ENCODE data around the gene EFNB2. TPM values are rescaled to one million over a fixed set of nuclear protein-coding genes. Genes with fewer than 3 reads are reported as not detected.

EFNB2 gene
- total RNA-seq, 1 donor from 2014 or later, result 37.1 TPM

- Mint-ChIP-seq H3K4me1 (ENCODE audit: low read depth) (peaks cover 87% of the 10 kb centered on the region), H3K27ac (ENCODE audit: unreplicated experiment) (peak overlapping the region; percentile 65), H3K36me3 (ENCODE audit: low read depth) (no peaks in the 10 kb centered on the region), H3K9me3 (ENCODE audit: low read depth) (no peaks in the 10 kb centered on the region), H3K27me3 (ENCODE audit: low read depth) (no peaks in the 10 kb centered on the region), H3K4me3 (ENCODE audit: unreplicated experiment) (no peak overlapping the region)
- TF ChIP-seq, protein P1, sequence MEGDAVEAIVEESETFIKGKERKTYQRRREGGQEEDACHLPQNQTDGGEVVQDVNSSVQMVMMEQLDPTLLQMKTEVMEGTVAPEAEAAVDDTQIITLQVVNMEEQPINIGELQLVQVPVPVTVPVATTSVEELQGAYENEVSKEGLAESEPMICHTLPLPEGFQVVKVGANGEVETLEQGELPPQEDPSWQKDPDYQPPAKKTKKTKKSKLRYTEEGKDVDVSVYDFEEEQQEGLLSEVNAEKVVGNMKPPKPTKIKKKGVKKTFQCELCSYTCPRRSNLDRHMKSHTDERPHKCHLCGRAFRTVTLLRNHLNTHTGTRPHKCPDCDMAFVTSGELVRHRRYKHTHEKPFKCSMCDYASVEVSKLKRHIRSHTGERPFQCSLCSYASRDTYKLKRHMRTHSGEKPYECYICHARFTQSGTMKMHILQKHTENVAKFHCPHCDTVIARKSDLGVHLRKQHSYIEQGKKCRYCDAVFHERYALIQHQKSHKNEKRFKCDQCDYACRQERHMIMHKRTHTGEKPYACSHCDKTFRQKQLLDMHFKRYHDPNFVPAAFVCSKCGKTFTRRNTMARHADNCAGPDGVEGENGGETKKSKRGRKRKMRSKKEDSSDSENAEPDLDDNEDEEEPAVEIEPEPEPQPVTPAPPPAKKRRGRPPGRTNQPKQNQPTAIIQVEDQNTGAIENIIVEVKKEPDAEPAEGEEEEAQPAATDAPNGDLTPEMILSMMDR (IDR thresholded peaks at IDR 0.05), result no peak
- DNase-seq (ENCODE audit: low spot score), result no peak
Observed at GRCh38 chr13:106527445-106527801, 8.0 kb downstream of the EFNB2 start.

- H3K27me3 Mint-ChIP-seq (ENCODE audit: low read depth), result no peaks in the 10 kb centered on the region
- H3K9me3 Mint-ChIP-seq (ENCODE audit: low read depth), result no peaks in the 10 kb centered on the region
- TF ChIP-seq, protein P1 (IDR thresholded peaks at IDR 0.05), result no peak
- H3K27ac Mint-ChIP-seq (ENCODE audit: unreplicated experiment), result no peak overlapping the region
- DNase-seq (ENCODE audit: low spot score), result no peak
- no peak overlapping the region for H3K4me3 Mint-ChIP-seq (ENCODE audit: unreplicated experiment)
- no peaks in the 10 kb centered on the region for H3K36me3 Mint-ChIP-seq (ENCODE audit: low read depth)
- H3K4me1 Mint-ChIP-seq (ENCODE audit: low read depth), result peaks cover 88% of the 10 kb centered on the region
Observed at GRCh38 chr13:106526738-106527444, 8.6 kb downstream of the EFNB2 start.

- Mint-ChIP-seq H3K27me3 (ENCODE audit: low read depth) (no peaks in the 10 kb centered on the region), H3K4me3 (ENCODE audit: unreplicated experiment) (no peak overlapping the region), H3K36me3 (ENCODE audit: low read depth) (no peaks in the 10 kb centered on the region), H3K27ac (ENCODE audit: unreplicated experiment) (no peak overlapping the region), H3K9me3 (ENCODE audit: low read depth) (no peaks in the 10 kb centered on the region), H3K4me1 (ENCODE audit: low read depth) (peaks cover 88% of the 10 kb centered on the region)
- TF ChIP-seq, protein P1 (IDR thresholded peaks at IDR 0.05), result no peak
- no peak for DNase-seq (ENCODE audit: low spot score)
Observed at GRCh38 chr13:106525865-106526264, 9.6 kb downstream of the EFNB2 start.

DNA sequence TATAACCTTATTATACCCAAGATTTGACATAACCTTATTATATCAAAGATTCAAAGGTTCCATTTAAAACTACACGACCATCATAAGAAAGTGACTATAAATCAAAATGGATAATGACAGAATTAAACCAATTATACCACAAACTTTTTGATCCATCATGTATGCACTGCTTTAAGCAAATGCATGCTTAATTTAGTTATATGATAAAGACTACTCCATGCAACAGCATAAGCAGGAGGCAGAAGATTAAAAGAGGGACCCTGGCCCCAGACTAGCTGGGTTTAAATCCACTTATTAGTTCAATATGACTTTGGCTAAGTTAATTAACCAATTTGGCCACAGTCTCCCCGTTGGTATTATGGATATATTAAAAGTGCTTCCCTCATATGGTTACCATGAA is 11.4 kb downstream of the EFNB2 start:
- H3K36me3 Mint-ChIP-seq (ENCODE audit: low read depth), result no peaks in the 10 kb centered on the region
- DNase-seq (ENCODE audit: low spot score), result no peak
- H3K27me3 Mint-ChIP-seq (ENCODE audit: low read depth), result no peaks in the 10 kb centered on the region
- TF ChIP-seq, protein P1 (IDR thresholded peaks at IDR 0.05), result no peak
- H3K4me1 Mint-ChIP-seq (ENCODE audit: low read depth), result peaks cover 80% of the 10 kb centered on the region
- no peak overlapping the region for H3K27ac Mint-ChIP-seq (ENCODE audit: unreplicated experiment)
- H3K9me3 Mint-ChIP-seq (ENCODE audit: low read depth), result no peaks in the 10 kb centered on the region
- H3K4me3 Mint-ChIP-seq (ENCODE audit: unreplicated experiment), result no peak overlapping the region

DNA sequence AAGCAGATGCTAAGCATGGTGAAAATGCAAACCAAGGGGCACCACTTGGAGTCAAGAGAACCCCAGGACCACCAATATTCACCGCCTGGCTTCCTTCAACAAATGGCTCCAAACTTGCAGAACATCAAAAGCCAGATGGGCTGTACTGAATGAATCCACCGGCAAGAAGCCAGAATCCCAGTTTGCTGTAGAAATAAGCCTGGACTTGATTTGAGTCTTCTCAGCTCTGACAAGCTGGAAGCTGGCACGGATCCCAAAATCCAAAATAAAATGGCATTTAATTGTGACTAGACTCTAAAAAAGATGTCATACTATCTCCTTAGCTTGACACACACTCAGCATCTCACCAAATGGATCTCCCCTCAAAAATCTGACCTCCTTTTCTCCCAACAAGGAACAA is 11.9 kb downstream of the EFNB2 start:
- Mint-ChIP-seq H3K27me3 (ENCODE audit: low read depth) (no peaks in the 10 kb centered on the region), H3K36me3 (ENCODE audit: low read depth) (no peaks in the 10 kb centered on the region), H3K4me3 (ENCODE audit: unreplicated experiment) (no peak overlapping the region), H3K9me3 (ENCODE audit: low read depth) (no peaks in the 10 kb centered on the region), H3K27ac (ENCODE audit: unreplicated experiment) (peak overlapping the region; percentile 25), H3K4me1 (ENCODE audit: low read depth) (peaks cover 78% of the 10 kb centered on the region)
- no peak for DNase-seq (ENCODE audit: low spot score)
- TF ChIP-seq, protein P1 (IDR thresholded peaks at IDR 0.05), result no peak

Data from chondrocyte (in vitro differentiated cells).